Left lung (tissue), 10 donors: ENCODE data around the gene CDK6. TPM values are rescaled to one million over a fixed set of nuclear protein-coding genes. Genes with fewer than 3 reads are reported as not detected.

Experiments
- ATAC-seq: fragments of 200-7000 bp; cut with Tn5 transposase; one replicate; pipeline ENCODE4 v1.9.1; 2020; ENCODE audit warnings: moderate library complexity
- DNase-seq, 4 donors: peaks; one replicate each; pipeline ENCODE4 v3.0.0-alpha.2; 2013 to 2020
- H3K27ac ChIP-seq, 2 donors: fragments of 200-600 bp; sonication (generic) in 1 of 2; one replicate each; pipeline versions ENCODE4 v1.5.0 to v1.8.0; 2020 to 2021
- H3K27me3 ChIP-seq, 2 donors: fragments of 200-600 bp; sonication (generic) in 1 of 2; one replicate each; pipeline versions ENCODE4 v1.5.0 to v1.8.0; 2020 to 2021
- H3K36me3 ChIP-seq, 2 donors: fragments of 200-600 bp; sonication (generic) in 1 of 2; one replicate each; pipeline versions ENCODE4 v1.5.0 to v1.8.0; 2020 to 2021
- H3K4me1 ChIP-seq, 2 donors: fragments of 200-600 bp; one replicate each; pipeline ENCODE4 v1.8.0; 2021
- H3K4me3 ChIP-seq, 2 donors: fragments of 200-600 bp; sonication (generic) in 1 of 2; one replicate each; pipeline versions ENCODE4 v1.5.0 to v1.8.0; 2020 to 2021; ENCODE audit warnings: mild to moderate bottlenecking in 1 of 2
- H3K9me3 ChIP-seq, 2 donors: fragments of 200-600 bp; sonication (generic) in 1 of 2; one replicate each; pipeline versions ENCODE4 v1.5.0 to v1.8.0; 2020 to 2021
- intact Hi-C, 2 donors: fragments of 100-400 bp; cut with DNase I; formaldehyde crosslinking; loops; one replicate each; pipeline versions ENCODE4 v1.11.2 to v1.14.2; 2022
- polyA plus RNA-seq, 6 donors: library from polyadenylated mRNA; unstranded; fragments of 120-200 nt; gene quantifications; one replicate each; pipeline ENCODE4 v1.2.1, GENCODE V29; 2013; ENCODE audit not compliant: insufficient read length in 6 of 6
- total RNA-seq, 2 donors: library from RNA; stranded (reverse); fragmentation: NEBNext Ultra II Directional; extraction: Animal tissue kit (Norgen Biotek cat#: 25700); gene quantifications; one replicate each; pipeline ENCODE4 v1.2.1, GENCODE V29; 2021
- TF ChIP-seq, protein P1 (sequence below), 2 donors: fragments of 200-600 bp; sonication (generic) in 1 of 2; IDR thresholded peaks; one replicate each; pipeline versions ENCODE4 v1.5.0 to v1.8.0; 2021; ENCODE audit warnings: antibody characterized with exemption in 2 of 2
- donor health status: DM: no; HTN: yes; CAD: no.
- donor health status: DM: no; HTN: no; CAD: no.

The CDK6 gene
- total and polyA plus RNA-seq, 8 donors: 20.3 to 52.2 (median 43.7) TPM

DNA sequence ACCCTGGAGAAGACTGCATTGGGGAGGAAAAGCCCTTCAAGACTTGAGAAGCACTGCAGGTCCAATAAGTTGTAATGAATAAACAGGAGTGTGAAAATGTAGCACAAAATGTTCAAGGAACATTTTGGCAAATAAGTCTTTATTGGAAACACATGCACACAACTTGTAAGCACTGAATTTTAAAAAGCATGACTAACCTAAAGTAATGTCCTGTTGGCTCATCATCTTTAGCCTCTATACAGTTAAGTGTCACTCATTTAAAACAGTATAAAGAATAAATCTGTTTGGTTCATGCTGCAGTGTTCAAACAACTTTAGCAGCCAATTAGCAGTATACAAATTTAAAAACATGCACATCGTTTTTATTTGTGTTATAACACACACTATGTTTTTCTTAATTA is 108.6 kb downstream of the CDK6 start:
- ATAC-seq: no peak
- H3K4me3 ChIP-seq: no peak overlapping the region
- TF ChIP-seq, protein P1, sequence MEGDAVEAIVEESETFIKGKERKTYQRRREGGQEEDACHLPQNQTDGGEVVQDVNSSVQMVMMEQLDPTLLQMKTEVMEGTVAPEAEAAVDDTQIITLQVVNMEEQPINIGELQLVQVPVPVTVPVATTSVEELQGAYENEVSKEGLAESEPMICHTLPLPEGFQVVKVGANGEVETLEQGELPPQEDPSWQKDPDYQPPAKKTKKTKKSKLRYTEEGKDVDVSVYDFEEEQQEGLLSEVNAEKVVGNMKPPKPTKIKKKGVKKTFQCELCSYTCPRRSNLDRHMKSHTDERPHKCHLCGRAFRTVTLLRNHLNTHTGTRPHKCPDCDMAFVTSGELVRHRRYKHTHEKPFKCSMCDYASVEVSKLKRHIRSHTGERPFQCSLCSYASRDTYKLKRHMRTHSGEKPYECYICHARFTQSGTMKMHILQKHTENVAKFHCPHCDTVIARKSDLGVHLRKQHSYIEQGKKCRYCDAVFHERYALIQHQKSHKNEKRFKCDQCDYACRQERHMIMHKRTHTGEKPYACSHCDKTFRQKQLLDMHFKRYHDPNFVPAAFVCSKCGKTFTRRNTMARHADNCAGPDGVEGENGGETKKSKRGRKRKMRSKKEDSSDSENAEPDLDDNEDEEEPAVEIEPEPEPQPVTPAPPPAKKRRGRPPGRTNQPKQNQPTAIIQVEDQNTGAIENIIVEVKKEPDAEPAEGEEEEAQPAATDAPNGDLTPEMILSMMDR (IDR thresholded peaks at IDR 0.05): no peak
- H3K4me1 ChIP-seq: peaks cover 4 to 37% of the 10 kb centered on the region in 2 donors
- no peaks in the 10 kb centered on the region for H3K9me3 ChIP-seq
- no peaks in the 10 kb centered on the region for H3K36me3 ChIP-seq
- no peak overlapping the region for H3K27ac ChIP-seq
- DNase-seq: no peak
- intact Hi-C loops: no loop called here
- H3K27me3 ChIP-seq: no peaks in the 10 kb centered on the region

GRCh38 chr7:92725161-92725925 is 111.0 kb downstream of the CDK6 start:
- peak overlapping the region in 1 of 2 donors; percentile 13 for H3K27ac ChIP-seq
- TF ChIP-seq, protein P1 (IDR thresholded peaks at IDR 0.05): no peak
- H3K4me3 ChIP-seq: no peak overlapping the region
- H3K36me3 ChIP-seq: no peaks in the 10 kb centered on the region
- H3K27me3 ChIP-seq: no peaks in the 10 kb centered on the region
- intact Hi-C loops: no loop called here
- ATAC-seq (no peak), DNase-seq (no peak)
- no peaks in the 10 kb centered on the region for H3K9me3 ChIP-seq
- peaks cover 4 to 25% of the 10 kb centered on the region in 2 donors for H3K4me1 ChIP-seq

DNA sequence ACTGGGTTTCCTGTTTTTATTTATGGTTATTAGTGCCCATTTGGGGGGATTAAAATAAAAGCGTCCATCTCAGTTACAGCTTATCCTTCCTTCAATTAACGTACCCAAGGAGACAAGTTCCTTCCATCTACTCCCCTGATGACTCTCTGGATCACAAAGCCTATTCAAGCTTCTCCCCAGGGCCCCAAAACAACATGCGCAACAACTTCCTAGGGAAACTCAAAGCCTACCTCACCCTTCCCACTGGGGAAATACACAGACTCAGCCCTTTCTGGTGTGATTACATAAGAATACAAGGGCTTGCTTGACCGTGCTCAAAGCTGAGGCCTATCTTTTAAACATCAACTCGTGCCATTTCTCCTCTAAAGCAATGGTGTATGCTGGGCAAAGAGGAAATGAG is 112.4 kb downstream of the CDK6 start:
- intact Hi-C loops: no loop called here
- no peak overlapping the region for H3K4me3 ChIP-seq
- H3K27me3 ChIP-seq: no peaks in the 10 kb centered on the region
- no peaks in the 10 kb centered on the region for H3K36me3 ChIP-seq
- no peak for DNase-seq
- TF ChIP-seq, protein P1 (IDR thresholded peaks at IDR 0.05): no peak
- H3K27ac ChIP-seq: peak overlapping the region; percentile 15 to 51
- ATAC-seq: peak; percentile 65
- H3K4me1 ChIP-seq: peaks cover 4 to 27% of the 10 kb centered on the region in 2 donors
- no peaks in the 10 kb centered on the region for H3K9me3 ChIP-seq

- intact Hi-C loops: no loop called here
- Histone ChIP-seq H3K4me1 (peaks cover 4 to 34% of the 10 kb centered on the region in 2 donors), H3K4me3 (no peak overlapping the region), H3K36me3 (no peaks in the 10 kb centered on the region), H3K27ac (peak overlapping the region; percentile 16 to 51), H3K27me3 (no peaks in the 10 kb centered on the region), H3K9me3 (no peaks in the 10 kb centered on the region)
- TF ChIP-seq, protein P1 (IDR thresholded peaks at IDR 0.05): no peak
- ATAC-seq (no peak), DNase-seq (no peak)
Observed at GRCh38 chr7:92723205-92723604, 113.2 kb downstream of the CDK6 start.

DNA sequence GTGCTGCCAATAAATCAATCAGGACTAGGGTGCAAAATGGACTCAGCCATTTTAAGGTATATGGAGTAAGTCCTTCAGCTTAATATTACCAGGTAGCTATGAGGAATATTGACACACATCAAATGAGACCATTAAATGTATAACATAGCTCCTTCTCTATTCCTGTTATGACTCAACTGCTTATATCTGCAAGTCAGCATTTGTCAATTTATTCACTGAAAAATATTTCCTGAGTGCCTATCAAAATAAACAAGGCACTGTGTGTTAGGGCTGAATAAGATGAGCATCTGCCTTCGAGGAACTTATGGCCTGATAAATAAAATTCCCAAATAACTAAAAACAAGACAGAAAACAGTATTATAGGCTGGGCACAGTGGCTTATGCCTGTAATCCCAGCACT is 113.8 kb downstream of the CDK6 start:
- no peaks in the 10 kb centered on the region for H3K36me3 ChIP-seq
- ATAC-seq: no peak
- no peak for DNase-seq
- H3K4me3 ChIP-seq: no peak overlapping the region
- no peaks in the 10 kb centered on the region for H3K27me3 ChIP-seq
- peaks cover 4 to 38% of the 10 kb centered on the region in 2 donors for H3K4me1 ChIP-seq
- intact Hi-C loops: no loop called here
- no peaks in the 10 kb centered on the region for H3K9me3 ChIP-seq
- TF ChIP-seq, protein P1 (IDR thresholded peaks at IDR 0.05): no peak
- peak overlapping the region in 1 of 2 donors; percentile 51 for H3K27ac ChIP-seq
